ENCODE results near the gene IGF1.
A peak's percentile ranks its signal among the peaks of the same experiment; 100 is the strongest.

The IGF1 gene

GRCh38 chr12:102421802-102422583, 58.4 kb downstream of the IGF1 start:
- no peak for DNase-seq (ENCODE audit: insufficient read length)
- TF ChIP-seq POLR2AphosphoS5 (IDR thresholded peaks at IDR 0.05; ENCODE audit: low read depth, low read length) (no peak), TAF1 (IDR thresholded peaks at IDR 0.05; ENCODE audit: borderline replicate concordance, low read depth, low read length) (no peak), POLR2A (IDR thresholded peaks at IDR 0.05; ENCODE audit: low read depth, low read length) (no peak)

GRCh38 chr12:102419094-102419764, 61.1 kb downstream of the IGF1 start:
- no peak for DNase-seq (ENCODE audit: insufficient read length)
- FAIRE-seq, result no peak
- TF ChIP-seq POLR2A (IDR thresholded peaks at IDR 0.05; ENCODE audit: low read depth, low read length) (no peak), TAF1 (IDR thresholded peaks at IDR 0.05; ENCODE audit: borderline replicate concordance, low read depth, low read length) (no peak), POLR2AphosphoS5 (IDR thresholded peaks at IDR 0.05; ENCODE audit: low read depth, low read length) (no peak)

More at GRCh38 chr12:102421802-102422583, 58.4 kb downstream of the IGF1 start:
- peak; percentile 38 for FAIRE-seq

GRCh38 chr12:102417055-102417454, 63.3 kb downstream of the IGF1 start:
- TF ChIP-seq TAF1 (IDR thresholded peaks at IDR 0.05; ENCODE audit: borderline replicate concordance, low read depth, low read length) (no peak), POLR2A (IDR thresholded peaks at IDR 0.05; ENCODE audit: low read depth, low read length) (no peak), POLR2AphosphoS5 (IDR thresholded peaks at IDR 0.05; ENCODE audit: low read depth, low read length) (no peak)
- FAIRE-seq (no peak), DNase-seq (ENCODE audit: insufficient read length) (no peak)

DNA sequence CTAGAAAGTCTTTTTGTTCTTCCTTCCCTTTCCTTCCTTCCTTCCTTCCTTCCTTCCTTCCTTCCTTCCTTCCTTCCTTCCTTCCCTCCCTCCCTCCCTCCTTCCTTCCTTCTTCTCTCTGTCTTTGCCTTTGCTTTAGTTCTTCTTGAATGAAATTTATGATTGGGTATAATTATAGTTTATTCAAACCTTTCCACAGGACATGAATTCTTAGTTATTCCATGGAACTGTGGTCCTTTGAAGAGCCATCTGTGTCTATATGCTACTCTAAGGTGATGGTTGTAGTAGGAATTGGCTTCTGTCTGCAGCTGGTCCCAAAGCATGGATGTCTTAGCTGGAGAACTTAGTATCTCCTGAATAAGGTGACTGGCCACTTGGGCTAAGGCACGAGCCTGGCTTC, 64.8 kb downstream of the IGF1 start:
- FAIRE-seq (no peak), DNase-seq (ENCODE audit: insufficient read length) (no peak)
- TF ChIP-seq POLR2A (IDR thresholded peaks at IDR 0.05; ENCODE audit: low read depth, low read length) (no peak), TAF1 (IDR thresholded peaks at IDR 0.05; ENCODE audit: borderline replicate concordance, low read depth, low read length) (no peak), POLR2AphosphoS5 (IDR thresholded peaks at IDR 0.05; ENCODE audit: low read depth, low read length) (no peak)

GRCh38 chr12:102413396-102413795, 67.0 kb downstream of the IGF1 start:
- TF ChIP-seq TAF1 (IDR thresholded peaks at IDR 0.05; ENCODE audit: borderline replicate concordance, low read depth, low read length) (no peak), POLR2AphosphoS5 (IDR thresholded peaks at IDR 0.05; ENCODE audit: low read depth, low read length) (no peak), POLR2A (IDR thresholded peaks at IDR 0.05; ENCODE audit: low read depth, low read length) (no peak)
- no peak for FAIRE-seq
- DNase-seq (ENCODE audit: insufficient read length), result no peak

- FAIRE-seq, result peak; percentile 38
- DNase-seq (ENCODE audit: insufficient read length), result no peak
- no peak for TF ChIP-seq POLR2A (IDR thresholded peaks at IDR 0.05; ENCODE audit: low read depth, low read length)
- TF ChIP-seq POLR2AphosphoS5 (IDR thresholded peaks at IDR 0.05; ENCODE audit: low read depth, low read length), result no peak
- no peak for TF ChIP-seq TAF1 (IDR thresholded peaks at IDR 0.05; ENCODE audit: borderline replicate concordance, low read depth, low read length)
Observed at GRCh38 chr12:102410511-102410910, 69.9 kb downstream of the IGF1 start.

DNA sequence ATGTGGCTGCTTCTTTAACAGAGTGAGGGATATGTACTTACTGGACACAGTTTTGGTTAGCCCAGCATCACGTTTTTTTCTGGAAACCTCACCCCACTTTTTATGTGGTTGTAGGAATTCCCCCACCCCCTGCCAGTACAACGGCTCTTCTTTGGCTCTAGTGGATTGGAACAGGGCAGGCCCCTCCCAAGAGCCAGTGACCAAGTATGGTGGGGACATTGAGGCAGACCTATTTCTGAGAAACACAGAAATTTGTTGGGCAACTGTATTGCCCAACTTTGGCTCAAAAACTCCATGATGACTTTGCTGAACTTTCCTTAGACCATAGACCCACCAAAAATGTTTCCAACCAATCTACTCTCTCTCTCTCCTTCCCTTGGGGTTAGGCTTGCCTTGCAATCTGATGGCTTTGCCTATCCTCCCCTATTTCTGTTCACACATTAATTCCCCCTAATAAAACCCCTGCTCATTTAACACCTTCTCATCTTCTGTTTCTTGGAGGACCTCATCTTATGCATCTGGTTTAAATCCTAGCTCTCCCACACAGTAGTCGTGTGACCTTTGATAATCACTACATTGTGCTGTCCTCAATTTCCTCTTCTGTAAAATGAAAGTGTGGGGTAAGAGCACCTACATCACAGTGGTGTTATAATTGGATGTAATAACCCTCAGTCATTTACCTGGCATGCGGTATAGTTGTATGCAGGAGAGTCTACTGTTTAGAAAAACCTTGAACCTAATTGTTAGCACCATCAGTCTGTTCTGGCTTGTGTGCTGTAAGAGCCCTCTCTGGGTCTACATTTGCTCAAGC, 71.7 kb downstream of the IGF1 start:
- no peak for TF ChIP-seq POLR2A (IDR thresholded peaks at IDR 0.05; ENCODE audit: low read depth, low read length)
- TF ChIP-seq POLR2AphosphoS5 (IDR thresholded peaks at IDR 0.05; ENCODE audit: low read depth, low read length), result no peak
- TF ChIP-seq TAF1 (IDR thresholded peaks at IDR 0.05; ENCODE audit: borderline replicate concordance, low read depth, low read length), result no peak
- no peak for FAIRE-seq
- no peak for DNase-seq (ENCODE audit: insufficient read length)

- TF ChIP-seq POLR2A (IDR thresholded peaks at IDR 0.05; ENCODE audit: low read depth, low read length), result no peak
- TF ChIP-seq POLR2AphosphoS5 (IDR thresholded peaks at IDR 0.05; ENCODE audit: low read depth, low read length), result no peak
- no peak for TF ChIP-seq TAF1 (IDR thresholded peaks at IDR 0.05; ENCODE audit: borderline replicate concordance, low read depth, low read length)
- FAIRE-seq, result no peak
- no peak for DNase-seq (ENCODE audit: insufficient read length)
Observed at GRCh38 chr12:102407776-102408486, 72.4 kb downstream of the IGF1 start.

DNA sequence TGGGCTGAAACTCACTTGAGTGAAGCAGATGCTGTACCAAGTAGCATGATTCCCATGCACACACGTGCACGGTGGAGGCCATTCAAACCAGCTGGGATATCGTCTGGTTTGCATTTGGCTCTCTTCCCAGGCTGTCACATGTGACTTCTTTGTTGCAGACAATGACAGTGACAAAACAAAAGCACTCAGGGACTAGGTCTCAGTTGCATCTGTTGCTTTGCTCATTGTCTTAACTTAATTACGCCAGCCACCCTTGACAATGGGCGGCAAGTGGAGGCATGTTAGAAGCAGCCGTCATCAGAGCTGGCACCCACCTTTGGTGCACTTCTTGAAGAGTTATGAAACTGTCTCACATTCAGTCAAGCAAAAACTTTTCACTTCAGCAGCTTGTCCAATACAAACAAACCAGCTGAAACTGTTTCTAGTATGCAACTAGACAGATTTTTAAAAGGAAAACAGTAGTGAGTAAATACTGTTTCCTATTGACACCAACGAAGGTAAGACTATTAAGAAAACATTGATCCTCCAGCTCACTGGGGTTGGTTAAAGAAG, 74.3 kb downstream of the IGF1 start:
- no peak for DNase-seq (ENCODE audit: insufficient read length)
- no peak for FAIRE-seq
- TF ChIP-seq POLR2AphosphoS5 (IDR thresholded peaks at IDR 0.05; ENCODE audit: low read depth, low read length), result no peak
- no peak for TF ChIP-seq TAF1 (IDR thresholded peaks at IDR 0.05; ENCODE audit: borderline replicate concordance, low read depth, low read length)
- no peak for TF ChIP-seq POLR2A (IDR thresholded peaks at IDR 0.05; ENCODE audit: low read depth, low read length)

- no peak for TF ChIP-seq POLR2A (IDR thresholded peaks at IDR 0.05; ENCODE audit: low read depth, low read length)
- TF ChIP-seq TAF1 (IDR thresholded peaks at IDR 0.05; ENCODE audit: borderline replicate concordance, low read depth, low read length), result no peak
- TF ChIP-seq POLR2AphosphoS5 (IDR thresholded peaks at IDR 0.05; ENCODE audit: low read depth, low read length), result no peak
- FAIRE-seq, result no peak
- DNase-seq (ENCODE audit: insufficient read length), result no peak
Observed at GRCh38 chr12:102401087-102401486, 79.3 kb downstream of the IGF1 start.
